A673 (cell line): ENCODE results near the gene N4BP2.

Experiments used
- EZH2 ChIP-seq: fragments of 200-600 bp; sonication (generic); IDR thresholded peaks from 2 replicates; pipeline ENCODE4 v1.6.1; 2017; ENCODE audit warnings: borderline replicate concordance, low read depth, mild to moderate bottlenecking, mixed read lengths, antibody characterized with exemption, low read length; ENCODE audit not compliant: poor library complexity, severe bottlenecking
- TF ChIP-seq, protein P1 (sequence below): fragments of 300-800, 200-600 bp; sonication (generic); conservative IDR thresholded peaks from 2 replicates; pipeline ENCODE4 v1.5.1; 2017; ENCODE audit warnings: low read depth, mild to moderate bottlenecking, antibody characterized with exemption, low read length, moderate library complexity, mixed read lengths

DNA sequence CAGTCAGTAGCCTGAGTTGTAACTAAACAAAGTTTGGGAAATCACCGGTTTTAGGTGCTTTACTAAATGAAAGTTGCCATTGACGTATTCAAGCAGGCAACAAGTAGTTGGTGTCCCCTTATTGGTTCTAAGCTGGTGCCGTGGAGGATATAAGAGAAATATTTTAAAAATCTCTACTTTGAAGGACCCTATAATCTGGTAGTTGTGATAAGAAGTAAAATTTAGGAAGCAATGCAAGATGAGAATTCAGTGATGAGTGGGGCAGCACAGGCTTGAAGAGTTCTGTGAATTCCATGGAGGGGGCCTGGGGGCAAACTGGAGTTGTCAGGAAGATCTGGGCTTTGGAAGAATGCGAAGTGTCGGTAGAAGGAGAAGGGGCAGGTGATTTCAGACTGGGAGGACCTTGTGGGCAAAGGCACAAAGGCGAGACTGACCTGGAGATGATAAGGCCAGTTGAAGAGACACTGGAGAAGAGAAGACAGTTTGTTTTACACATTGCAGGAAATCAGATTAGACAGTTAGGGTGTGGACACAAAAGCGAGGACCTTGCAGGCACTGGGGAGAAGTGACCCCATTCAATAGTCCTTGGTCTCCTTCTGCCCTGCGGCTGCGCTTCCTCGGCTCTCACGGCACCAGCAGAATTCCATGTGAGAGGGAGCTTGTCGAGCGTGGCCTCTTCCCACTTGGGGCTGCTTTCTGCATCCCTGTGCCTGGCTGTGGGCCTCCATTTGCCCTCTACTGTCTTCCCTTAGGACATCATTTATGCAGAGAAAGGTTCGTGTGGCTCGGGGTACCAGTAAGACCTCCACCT, 141.4 kb downstream of the N4BP2 start:
- TF ChIP-seq, protein P1, sequence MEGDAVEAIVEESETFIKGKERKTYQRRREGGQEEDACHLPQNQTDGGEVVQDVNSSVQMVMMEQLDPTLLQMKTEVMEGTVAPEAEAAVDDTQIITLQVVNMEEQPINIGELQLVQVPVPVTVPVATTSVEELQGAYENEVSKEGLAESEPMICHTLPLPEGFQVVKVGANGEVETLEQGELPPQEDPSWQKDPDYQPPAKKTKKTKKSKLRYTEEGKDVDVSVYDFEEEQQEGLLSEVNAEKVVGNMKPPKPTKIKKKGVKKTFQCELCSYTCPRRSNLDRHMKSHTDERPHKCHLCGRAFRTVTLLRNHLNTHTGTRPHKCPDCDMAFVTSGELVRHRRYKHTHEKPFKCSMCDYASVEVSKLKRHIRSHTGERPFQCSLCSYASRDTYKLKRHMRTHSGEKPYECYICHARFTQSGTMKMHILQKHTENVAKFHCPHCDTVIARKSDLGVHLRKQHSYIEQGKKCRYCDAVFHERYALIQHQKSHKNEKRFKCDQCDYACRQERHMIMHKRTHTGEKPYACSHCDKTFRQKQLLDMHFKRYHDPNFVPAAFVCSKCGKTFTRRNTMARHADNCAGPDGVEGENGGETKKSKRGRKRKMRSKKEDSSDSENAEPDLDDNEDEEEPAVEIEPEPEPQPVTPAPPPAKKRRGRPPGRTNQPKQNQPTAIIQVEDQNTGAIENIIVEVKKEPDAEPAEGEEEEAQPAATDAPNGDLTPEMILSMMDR: no peak
- no peak for TF ChIP-seq EZH2
